DOHH2 (cell line): ENCODE results near the gene CLDN14.

Experiments
- EZH2phosphoT487 ChIP-seq: fragments of 200-600 bp; sonication (generic); IDR thresholded peaks from 2 replicates; pipeline ENCODE4 v1.6.1; 2017; ENCODE audit warnings: borderline replicate concordance, mild to moderate bottlenecking, antibody characterized with exemption, low read length, moderate library complexity, mixed read lengths
- TF ChIP-seq, protein P1 (sequence below): fragments of 200-600 bp; sonication (generic); IDR thresholded peaks from one replicate; pipeline ENCODE4 v1.5.1; 2014; ENCODE audit warnings: antibody characterized with exemption, mild to moderate bottlenecking, low read depth, low read length; ENCODE audit not compliant: poor library complexity, severe bottlenecking

DNA sequence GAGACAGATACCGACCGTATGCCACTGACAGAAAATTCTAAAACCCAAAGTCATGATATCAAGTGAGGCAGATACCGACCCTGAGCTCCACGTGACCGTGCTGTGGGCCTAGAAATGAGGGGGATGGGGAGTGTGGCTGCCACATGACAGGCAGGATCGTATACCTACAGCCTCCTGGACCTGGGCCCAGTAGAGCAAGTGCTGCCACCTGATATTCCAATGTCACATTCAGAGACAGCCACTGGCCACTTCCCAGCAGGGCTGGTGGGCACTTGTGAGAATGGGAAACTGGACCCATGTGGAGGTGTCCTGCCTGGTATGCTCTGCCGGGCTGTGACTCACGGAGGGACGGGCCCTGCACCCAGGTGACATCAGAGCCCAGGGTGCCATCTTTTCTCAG lies 44.6 kb upstream of the CLDN14 start:
- TF ChIP-seq, protein P1, sequence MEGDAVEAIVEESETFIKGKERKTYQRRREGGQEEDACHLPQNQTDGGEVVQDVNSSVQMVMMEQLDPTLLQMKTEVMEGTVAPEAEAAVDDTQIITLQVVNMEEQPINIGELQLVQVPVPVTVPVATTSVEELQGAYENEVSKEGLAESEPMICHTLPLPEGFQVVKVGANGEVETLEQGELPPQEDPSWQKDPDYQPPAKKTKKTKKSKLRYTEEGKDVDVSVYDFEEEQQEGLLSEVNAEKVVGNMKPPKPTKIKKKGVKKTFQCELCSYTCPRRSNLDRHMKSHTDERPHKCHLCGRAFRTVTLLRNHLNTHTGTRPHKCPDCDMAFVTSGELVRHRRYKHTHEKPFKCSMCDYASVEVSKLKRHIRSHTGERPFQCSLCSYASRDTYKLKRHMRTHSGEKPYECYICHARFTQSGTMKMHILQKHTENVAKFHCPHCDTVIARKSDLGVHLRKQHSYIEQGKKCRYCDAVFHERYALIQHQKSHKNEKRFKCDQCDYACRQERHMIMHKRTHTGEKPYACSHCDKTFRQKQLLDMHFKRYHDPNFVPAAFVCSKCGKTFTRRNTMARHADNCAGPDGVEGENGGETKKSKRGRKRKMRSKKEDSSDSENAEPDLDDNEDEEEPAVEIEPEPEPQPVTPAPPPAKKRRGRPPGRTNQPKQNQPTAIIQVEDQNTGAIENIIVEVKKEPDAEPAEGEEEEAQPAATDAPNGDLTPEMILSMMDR: no peak
- TF ChIP-seq EZH2phosphoT487: no peak
